ENCODE results near the gene DBNDD1.

DNA sequence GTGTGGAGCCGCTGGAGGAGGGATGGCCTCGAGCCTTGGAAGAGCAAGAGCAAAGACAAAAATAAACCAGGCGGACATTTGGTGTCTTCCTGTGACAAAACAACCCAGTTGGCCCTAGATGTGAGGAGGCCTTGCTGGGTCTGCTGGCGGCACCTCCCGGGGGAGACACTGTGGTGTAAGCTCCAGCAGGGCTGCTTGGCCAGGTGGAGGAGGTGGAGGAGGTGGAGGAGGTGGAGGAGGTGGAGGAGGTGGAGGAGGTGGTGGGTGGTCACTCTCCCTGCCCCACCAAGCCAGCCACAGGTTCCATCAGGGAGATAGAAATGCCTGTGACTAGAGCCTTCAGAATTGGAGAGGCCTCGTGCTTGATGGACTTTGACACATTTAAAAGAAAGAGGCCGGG, 32.1 kb downstream of the DBNDD1 start:
- no peak for TF ChIP-seq TEAD4 (CRISPR knock-in tag; IDR thresholded peaks at IDR 0.05)
- TF ChIP-seq JUN (CRISPR knock-in tag; IDR thresholded peaks at IDR 0.05), result no peak
- TF ChIP-seq, protein P1, sequence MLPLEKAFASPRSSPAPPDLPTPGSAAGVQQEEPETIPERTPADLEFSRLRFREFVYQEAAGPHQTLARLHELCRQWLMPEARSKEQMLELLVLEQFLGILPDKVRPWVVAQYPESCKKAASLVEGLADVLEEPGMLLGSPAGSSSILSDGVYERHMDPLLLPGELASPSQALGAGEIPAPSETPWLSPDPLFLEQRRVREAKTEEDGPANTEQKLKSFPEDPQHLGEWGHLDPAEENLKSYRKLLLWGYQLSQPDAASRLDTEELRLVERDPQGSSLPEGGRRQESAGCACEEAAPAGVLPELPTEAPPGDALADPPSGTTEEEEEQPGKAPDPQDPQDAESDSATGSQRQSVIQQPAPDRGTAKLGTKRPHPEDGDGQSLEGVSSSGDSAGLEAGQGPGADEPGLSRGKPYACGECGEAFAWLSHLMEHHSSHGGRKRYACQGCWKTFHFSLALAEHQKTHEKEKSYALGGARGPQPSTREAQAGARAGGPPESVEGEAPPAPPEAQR (CRISPR knock-in tag; IDR thresholded peaks at IDR 0.05), result no peak
- TF ChIP-seq, protein P2, sequence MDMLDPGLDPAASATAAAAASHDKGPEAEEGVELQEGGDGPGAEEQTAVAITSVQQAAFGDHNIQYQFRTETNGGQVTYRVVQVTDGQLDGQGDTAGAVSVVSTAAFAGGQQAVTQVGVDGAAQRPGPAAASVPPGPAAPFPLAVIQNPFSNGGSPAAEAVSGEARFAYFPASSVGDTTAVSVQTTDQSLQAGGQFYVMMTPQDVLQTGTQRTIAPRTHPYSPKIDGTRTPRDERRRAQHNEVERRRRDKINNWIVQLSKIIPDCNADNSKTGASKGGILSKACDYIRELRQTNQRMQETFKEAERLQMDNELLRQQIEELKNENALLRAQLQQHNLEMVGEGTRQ (CRISPR knock-in tag; IDR thresholded peaks at IDR 0.05), result no peak
- TF ChIP-seq, protein P3, sequence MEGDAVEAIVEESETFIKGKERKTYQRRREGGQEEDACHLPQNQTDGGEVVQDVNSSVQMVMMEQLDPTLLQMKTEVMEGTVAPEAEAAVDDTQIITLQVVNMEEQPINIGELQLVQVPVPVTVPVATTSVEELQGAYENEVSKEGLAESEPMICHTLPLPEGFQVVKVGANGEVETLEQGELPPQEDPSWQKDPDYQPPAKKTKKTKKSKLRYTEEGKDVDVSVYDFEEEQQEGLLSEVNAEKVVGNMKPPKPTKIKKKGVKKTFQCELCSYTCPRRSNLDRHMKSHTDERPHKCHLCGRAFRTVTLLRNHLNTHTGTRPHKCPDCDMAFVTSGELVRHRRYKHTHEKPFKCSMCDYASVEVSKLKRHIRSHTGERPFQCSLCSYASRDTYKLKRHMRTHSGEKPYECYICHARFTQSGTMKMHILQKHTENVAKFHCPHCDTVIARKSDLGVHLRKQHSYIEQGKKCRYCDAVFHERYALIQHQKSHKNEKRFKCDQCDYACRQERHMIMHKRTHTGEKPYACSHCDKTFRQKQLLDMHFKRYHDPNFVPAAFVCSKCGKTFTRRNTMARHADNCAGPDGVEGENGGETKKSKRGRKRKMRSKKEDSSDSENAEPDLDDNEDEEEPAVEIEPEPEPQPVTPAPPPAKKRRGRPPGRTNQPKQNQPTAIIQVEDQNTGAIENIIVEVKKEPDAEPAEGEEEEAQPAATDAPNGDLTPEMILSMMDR (IDR thresholded peaks at IDR 0.05), result no peak
- TF ChIP-seq, protein P4, sequence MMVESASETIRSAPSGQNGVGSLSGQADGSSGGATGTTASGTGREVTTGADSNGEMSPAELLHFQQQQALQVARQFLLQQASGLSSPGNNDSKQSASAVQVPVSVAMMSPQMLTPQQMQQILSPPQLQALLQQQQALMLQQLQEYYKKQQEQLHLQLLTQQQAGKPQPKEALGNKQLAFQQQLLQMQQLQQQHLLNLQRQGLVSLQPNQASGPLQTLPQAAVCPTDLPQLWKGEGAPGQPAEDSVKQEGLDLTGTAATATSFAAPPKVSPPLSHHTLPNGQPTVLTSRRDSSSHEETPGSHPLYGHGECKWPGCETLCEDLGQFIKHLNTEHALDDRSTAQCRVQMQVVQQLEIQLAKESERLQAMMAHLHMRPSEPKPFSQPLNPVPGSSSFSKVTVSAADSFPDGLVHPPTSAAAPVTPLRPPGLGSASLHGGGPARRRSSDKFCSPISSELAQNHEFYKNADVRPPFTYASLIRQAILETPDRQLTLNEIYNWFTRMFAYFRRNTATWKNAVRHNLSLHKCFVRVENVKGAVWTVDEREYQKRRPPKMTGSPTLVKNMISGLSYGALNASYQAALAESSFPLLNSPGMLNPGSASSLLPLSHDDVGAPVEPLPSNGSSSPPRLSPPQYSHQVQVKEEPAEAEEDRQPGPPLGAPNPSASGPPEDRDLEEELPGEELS (CRISPR knock-in tag; IDR thresholded peaks at IDR 0.05), result no peak
- TF ChIP-seq NR3C1 (CRISPR knock-in tag; conservative IDR thresholded peaks at IDR 0.05; ENCODE audit: low read depth), result no peak
- TF ChIP-seq, protein P5, sequence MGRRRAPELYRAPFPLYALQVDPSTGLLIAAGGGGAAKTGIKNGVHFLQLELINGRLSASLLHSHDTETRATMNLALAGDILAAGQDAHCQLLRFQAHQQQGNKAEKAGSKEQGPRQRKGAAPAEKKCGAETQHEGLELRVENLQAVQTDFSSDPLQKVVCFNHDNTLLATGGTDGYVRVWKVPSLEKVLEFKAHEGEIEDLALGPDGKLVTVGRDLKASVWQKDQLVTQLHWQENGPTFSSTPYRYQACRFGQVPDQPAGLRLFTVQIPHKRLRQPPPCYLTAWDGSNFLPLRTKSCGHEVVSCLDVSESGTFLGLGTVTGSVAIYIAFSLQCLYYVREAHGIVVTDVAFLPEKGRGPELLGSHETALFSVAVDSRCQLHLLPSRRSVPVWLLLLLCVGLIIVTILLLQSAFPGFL (CRISPR knock-in tag; IDR thresholded peaks at IDR 0.05; ENCODE audit: borderline replicate concordance), result no peak
- no peak for TF ChIP-seq SMAD3 (CRISPR knock-in tag; IDR thresholded peaks at IDR 0.05; ENCODE audit: borderline replicate concordance)
- TF ChIP-seq, protein P6, sequence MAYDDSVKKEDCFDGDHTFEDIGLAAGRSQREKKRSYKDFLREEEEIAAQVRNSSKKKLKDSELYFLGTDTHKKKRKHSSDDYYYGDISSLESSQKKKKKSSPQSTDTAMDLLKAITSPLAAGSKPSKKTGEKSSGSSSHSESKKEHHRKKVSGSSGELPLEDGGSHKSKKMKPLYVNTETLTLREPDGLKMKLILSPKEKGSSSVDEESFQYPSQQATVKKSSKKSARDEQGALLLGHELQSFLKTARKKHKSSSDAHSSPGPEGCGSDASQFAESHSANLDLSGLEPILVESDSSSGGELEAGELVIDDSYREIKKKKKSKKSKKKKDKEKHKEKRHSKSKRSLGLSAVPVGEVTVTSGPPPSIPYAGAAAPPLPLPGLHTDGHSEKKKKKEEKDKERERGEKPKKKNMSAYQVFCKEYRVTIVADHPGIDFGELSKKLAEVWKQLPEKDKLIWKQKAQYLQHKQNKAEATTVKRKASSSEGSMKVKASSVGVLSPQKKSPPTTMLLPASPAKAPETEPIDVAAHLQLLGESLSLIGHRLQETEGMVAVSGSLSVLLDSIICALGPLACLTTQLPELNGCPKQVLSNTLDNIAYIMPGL (CRISPR knock-in tag; IDR thresholded peaks at IDR 0.05), result no peak

Measured in WTC11 (cell line).